ENCODE data around the gene PFDN2.

The PFDN2 gene

GRCh38 chr1:161117759-161118581, at the start of gene PFDN2, which contains the start of gene NIT1:
Gene PFDN2, minus strand, starts transcription at chr1:161118037. Its CDS starts 11 bp downstream, at chr1:161118026.
Gene NIT1, plus strand, starts transcription at chr1:161118105. Its CDS starts 72 bp downstream, at chr1:161118177.
- intact Hi-C loops (cut with micrococcal nuclease), result loop anchor here (2.0 kb wide), 1 partner anchor 15 kb away; the partner anchor contains the start of gene DEDD
- H3K4me1 Mint-ChIP-seq (ENCODE audit: low read depth), result peaks cover 86% of the 10 kb centered on the region
- H3K9me3 Mint-ChIP-seq, result no peaks in the 10 kb centered on the region
- peaks cover 65% of the 10 kb centered on the region for H3K36me3 Mint-ChIP-seq (ENCODE audit: low read depth)
- H3K27ac Mint-ChIP-seq, result peak within 1 kb of the TSS; percentile 97
- no peaks in the 10 kb centered on the region for H3K27me3 Mint-ChIP-seq
- peak within 1 kb of the TSS; percentile 89 for H3K4me3 Mint-ChIP-seq

GRCh38 chr1:161166669-161167548, 49.1 kb upstream of the PFDN2 start:
- Mint-ChIP-seq H3K9me3 (no peaks in the 10 kb centered on the region), H3K4me1 (ENCODE audit: low read depth) (peaks cover 62% of the 10 kb centered on the region), H3K27ac (peak overlapping the region; percentile 96), H3K4me3 (peak overlapping the region; percentile 91), H3K27me3 (no peaks in the 10 kb centered on the region), H3K36me3 (ENCODE audit: low read depth) (peaks cover 79% of the 10 kb centered on the region)
- intact Hi-C loops (cut with micrococcal nuclease), result no loop called here

DNA sequence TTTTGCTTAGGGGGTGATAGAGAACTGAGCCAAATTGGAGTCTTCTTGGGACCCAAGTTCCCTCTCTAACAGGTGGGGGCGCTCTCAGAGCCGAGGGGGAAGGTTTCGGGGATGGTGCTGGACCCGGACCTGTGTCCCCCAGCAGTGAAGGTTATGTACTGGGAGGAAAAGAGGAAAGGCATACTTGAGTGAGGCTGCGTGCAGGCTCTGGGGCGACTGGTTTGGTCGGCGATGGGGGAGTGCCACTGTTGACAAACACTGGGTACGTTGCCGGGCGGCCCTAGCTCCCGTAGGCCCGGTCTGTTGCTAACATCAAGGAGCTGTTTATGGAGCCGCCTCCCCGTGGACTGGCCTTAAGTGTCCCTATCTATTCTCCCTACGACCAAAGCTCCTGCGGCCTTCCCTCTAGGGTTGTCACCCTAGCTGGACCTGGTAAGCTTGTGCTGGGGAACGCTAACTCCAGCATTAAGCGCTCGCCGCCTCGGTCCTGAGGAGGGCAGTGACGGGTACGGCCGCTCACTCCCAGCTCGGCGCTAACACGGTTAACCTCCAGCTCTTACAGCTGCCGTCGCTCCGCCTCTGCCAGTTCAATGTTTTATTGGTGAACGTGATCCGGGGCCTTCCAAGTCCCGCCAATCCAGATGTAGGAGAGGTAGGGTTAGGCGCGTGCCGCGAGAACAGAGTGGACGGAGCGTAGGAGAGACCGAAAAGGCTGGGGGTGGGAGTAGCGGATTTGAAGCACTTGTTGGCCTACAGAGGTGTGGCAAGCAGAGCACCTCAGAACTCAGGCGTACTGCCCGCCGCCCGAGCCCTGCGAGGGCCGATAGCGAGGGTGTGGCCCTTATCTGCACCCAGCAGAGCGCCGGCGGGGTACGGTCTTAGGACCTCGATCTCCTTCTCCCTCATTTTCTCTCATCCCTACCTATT, 48.2 kb upstream of the PFDN2 start, which contains the start of gene PPOX:
PPOX (plus strand) TSS at position 685 of the 927 bp plus-strand sequence. CDS start 422 bp downstream, outside the sequence.
- peaks cover 79% of the 10 kb centered on the region for H3K36me3 Mint-ChIP-seq (ENCODE audit: low read depth)
- H3K27me3 Mint-ChIP-seq, result no peaks in the 10 kb centered on the region
- peaks cover 71% of the 10 kb centered on the region for H3K4me1 Mint-ChIP-seq (ENCODE audit: low read depth)
- peak within 1 kb of the TSS; percentile 91 for H3K4me3 Mint-ChIP-seq
- peak within 1 kb of the TSS; percentile 96 for H3K27ac Mint-ChIP-seq
- intact Hi-C loops (cut with micrococcal nuclease), result no loop called here
- no peaks in the 10 kb centered on the region for H3K9me3 Mint-ChIP-seq

- Mint-ChIP-seq H3K9me3 (no peaks in the 10 kb centered on the region), H3K4me3 (no peak overlapping the region), H3K27ac (peak overlapping the region; percentile 96), H3K36me3 (ENCODE audit: low read depth) (peaks cover 77% of the 10 kb centered on the region), H3K27me3 (no peaks in the 10 kb centered on the region), H3K4me1 (ENCODE audit: low read depth) (peaks cover 81% of the 10 kb centered on the region)
- intact Hi-C loops (cut with micrococcal nuclease), result no loop called here
Measured at GRCh38 chr1:161164901-161165610, 47.2 kb upstream of the PFDN2 start.

- no peaks in the 10 kb centered on the region for H3K9me3 Mint-ChIP-seq
- no peak overlapping the region for H3K4me3 Mint-ChIP-seq
- peaks cover 88% of the 10 kb centered on the region for H3K4me1 Mint-ChIP-seq (ENCODE audit: low read depth)
- peaks cover 75% of the 10 kb centered on the region for H3K36me3 Mint-ChIP-seq (ENCODE audit: low read depth)
- intact Hi-C loops (cut with micrococcal nuclease), result no loop called here
- H3K27me3 Mint-ChIP-seq, result no peaks in the 10 kb centered on the region
- peak overlapping the region; percentile 96 for H3K27ac Mint-ChIP-seq
Measured at GRCh38 chr1:161163793-161164192, 46.0 kb upstream of the PFDN2 start.

GRCh38 chr1:161162806-161163205, 45.0 kb upstream of the PFDN2 start:
- H3K4me1 Mint-ChIP-seq (ENCODE audit: low read depth), result peaks cover 85% of the 10 kb centered on the region
- H3K9me3 Mint-ChIP-seq, result no peaks in the 10 kb centered on the region
- intact Hi-C loops (cut with micrococcal nuclease), result no loop called here
- peak overlapping the region; percentile 96 for H3K27ac Mint-ChIP-seq
- no peak overlapping the region for H3K4me3 Mint-ChIP-seq
- no peaks in the 10 kb centered on the region for H3K27me3 Mint-ChIP-seq
- H3K36me3 Mint-ChIP-seq (ENCODE audit: low read depth), result peaks cover 74% of the 10 kb centered on the region

DNA sequence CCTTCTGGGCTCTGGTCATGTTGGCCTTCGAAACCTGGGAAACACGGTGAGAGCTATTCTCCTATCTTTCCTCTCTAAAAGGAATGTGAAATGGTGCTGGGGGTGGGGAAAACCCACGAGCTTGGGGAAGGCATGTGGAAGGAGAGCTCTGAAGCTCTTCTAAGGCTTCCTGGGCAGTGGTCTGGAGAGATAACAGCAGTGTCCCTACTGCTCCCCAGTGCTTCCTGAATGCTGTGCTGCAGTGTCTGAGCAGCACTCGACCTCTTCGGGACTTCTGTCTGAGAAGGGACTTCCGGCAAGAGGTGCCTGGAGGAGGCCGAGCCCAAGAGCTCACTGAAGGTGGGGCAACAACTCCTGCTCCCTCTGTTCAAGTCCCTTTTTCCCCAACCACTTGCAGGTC, 44.2 kb upstream of the PFDN2 start:
- H3K27ac Mint-ChIP-seq, result peak overlapping the region; percentile 96
- intact Hi-C loops (cut with micrococcal nuclease), result no loop called here
- H3K4me3 Mint-ChIP-seq, result no peak overlapping the region
- H3K4me1 Mint-ChIP-seq (ENCODE audit: low read depth), result peaks cover 77% of the 10 kb centered on the region
- H3K9me3 Mint-ChIP-seq, result no peaks in the 10 kb centered on the region
- peaks cover 80% of the 10 kb centered on the region for H3K36me3 Mint-ChIP-seq (ENCODE audit: low read depth)
- H3K27me3 Mint-ChIP-seq, result no peaks in the 10 kb centered on the region

DNA sequence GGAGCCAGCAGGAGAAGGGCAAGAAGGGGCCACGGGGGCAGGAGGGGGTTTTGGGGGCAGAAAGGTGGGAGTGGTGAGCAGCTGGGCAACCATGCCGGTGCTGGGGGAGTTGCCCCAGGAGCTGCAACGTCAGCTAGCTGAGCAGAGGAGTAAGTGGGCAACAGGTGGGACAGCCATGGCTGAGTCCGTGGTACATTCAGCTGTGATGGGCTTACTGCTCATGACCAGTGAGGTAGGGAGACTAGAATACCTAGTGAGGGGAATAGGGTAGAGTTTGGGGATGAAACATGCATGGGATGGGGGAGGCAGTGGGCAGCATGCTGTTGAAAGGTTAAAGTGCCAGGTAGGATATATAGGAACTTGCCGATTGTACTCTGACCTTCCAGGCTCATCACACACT, 43.8 kb upstream of the PFDN2 start:
- peaks cover 73% of the 10 kb centered on the region for H3K4me1 Mint-ChIP-seq (ENCODE audit: low read depth)
- intact Hi-C loops (cut with micrococcal nuclease), result no loop called here
- peaks cover 82% of the 10 kb centered on the region for H3K36me3 Mint-ChIP-seq (ENCODE audit: low read depth)
- no peaks in the 10 kb centered on the region for H3K9me3 Mint-ChIP-seq
- no peak overlapping the region for H3K4me3 Mint-ChIP-seq
- no peak overlapping the region for H3K27ac Mint-ChIP-seq
- H3K27me3 Mint-ChIP-seq, result no peaks in the 10 kb centered on the region

GRCh38 chr1:161160671-161161145, 42.9 kb upstream of the PFDN2 start:
- intact Hi-C loops (cut with micrococcal nuclease), result no loop called here
- Mint-ChIP-seq H3K36me3 (ENCODE audit: low read depth) (peaks cover 78% of the 10 kb centered on the region), H3K27me3 (no peaks in the 10 kb centered on the region), H3K4me1 (ENCODE audit: low read depth) (peaks cover 67% of the 10 kb centered on the region), H3K9me3 (no peaks in the 10 kb centered on the region), H3K4me3 (no peak overlapping the region), H3K27ac (no peak overlapping the region)

DNA sequence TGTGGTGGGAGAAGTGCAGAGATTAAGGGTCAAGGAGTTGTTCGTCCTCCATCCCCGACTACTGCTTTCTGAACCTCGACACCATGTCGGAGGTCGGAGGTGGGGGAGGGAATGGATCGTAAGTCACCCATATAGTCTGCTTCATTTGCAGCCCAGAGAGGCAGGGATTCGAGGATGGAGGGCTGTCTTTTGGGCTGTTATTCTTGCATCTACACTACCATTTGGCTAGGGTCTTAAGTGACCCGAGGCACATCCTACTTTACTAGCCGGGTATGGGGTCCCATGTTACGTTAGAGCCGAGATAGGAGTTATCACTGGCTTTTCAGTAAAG, 42.0 kb upstream of the PFDN2 start:
- intact Hi-C loops (cut with micrococcal nuclease), result no loop called here
- Mint-ChIP-seq H3K27me3 (no peaks in the 10 kb centered on the region), H3K36me3 (ENCODE audit: low read depth) (peaks cover 81% of the 10 kb centered on the region), H3K27ac (peak overlapping the region; percentile 89), H3K9me3 (no peaks in the 10 kb centered on the region), H3K4me3 (peak overlapping the region; percentile 89), H3K4me1 (ENCODE audit: low read depth) (peaks cover 67% of the 10 kb centered on the region)

GRCh38 chr1:161159087-161159912, 41.5 kb upstream of the PFDN2 start, which contains the start of gene USP21:
Gene USP21, plus strand, starts transcription at chr1:161159500. Its CDS starts 1,141 bp downstream, at chr1:161160641.
- Mint-ChIP-seq H3K4me3 (peak within 1 kb of the TSS; percentile 89), H3K27ac (peak within 1 kb of the TSS; percentile 89), H3K4me1 (ENCODE audit: low read depth) (peaks cover 68% of the 10 kb centered on the region), H3K9me3 (no peaks in the 10 kb centered on the region), H3K27me3 (no peaks in the 10 kb centered on the region), H3K36me3 (ENCODE audit: low read depth) (peaks cover 78% of the 10 kb centered on the region)
- intact Hi-C loops (cut with micrococcal nuclease), result no loop called here

Data from dendritic cell treated with granulocyte-macrophage colony-stimulating factor and Interleukin-4, amounts not matched to agents 40 ng/mL and 50 ng/mL, for 4 days (primary cell).